Lower leg skin (tissue), 4 donors: ENCODE results near the gene TBC1D9. TPM values are rescaled to one million over a fixed set of nuclear protein-coding genes. Genes with fewer than 3 reads are reported as not detected.

ENCODE experiments used
- DNase-seq, 2 donors: peaks; one replicate each; pipeline ENCODE4 v3.0.0-alpha.2; 2019; ENCODE audit warnings: low spot score in 2 of 2
- H3K4me3 ChIP-seq: fragments of 200-600 bp; sonication (generic); 2 replicates; pipeline ENCODE4 v1.5.1; 2017; ENCODE audit warnings: mild to moderate bottlenecking, low read depth; ENCODE audit not compliant: poor library complexity, severe bottlenecking
- POLR2A ChIP-seq, 2 donors: fragments of 450-650 bp; IDR thresholded peaks; one replicate each; pipeline ENCODE4 v1.6.1; 2016 to 2017; ENCODE audit warnings: antibody characterized with exemption in 2 of 2, mild to moderate bottlenecking in 1 of 2, moderate library complexity in 1 of 2
- WGBS, 2 donors: methylation state at CpG; one replicate each; pipeline ENCODE4 v1.1.5; 2018; 5-methylcytosine and 5-hydroxymethylcytosine counted together
- intact Hi-C: fragments of 100-400 bp; cut with DNase I; formaldehyde crosslinking; loops from one replicate; pipeline ENCODE4 v1.15.0; 2023; ENCODE audit warnings: low total_unique reads
- total RNA-seq, 4 donors: library from RNA; depleted of rRNA; stranded (reverse); fragments of >200 nt; gene quantifications; one replicate each; pipeline ENCODE4 v1.1.0, GENCODE V29; 2016
- TF ChIP-seq, protein P1 (sequence below), 3 donors: fragments of 450-650 bp; IDR thresholded peaks; one replicate each; pipeline ENCODE4 v1.5.1; 2016; ENCODE audit warnings: antibody characterized with exemption in 3 of 3, mild to moderate bottlenecking in 3 of 3, moderate library complexity in 2 of 3

The TBC1D9 gene
- total RNA-seq, 4 donors from 2014 or later, result 5.7 to 13.0 (median 7.3) TPM

DNA sequence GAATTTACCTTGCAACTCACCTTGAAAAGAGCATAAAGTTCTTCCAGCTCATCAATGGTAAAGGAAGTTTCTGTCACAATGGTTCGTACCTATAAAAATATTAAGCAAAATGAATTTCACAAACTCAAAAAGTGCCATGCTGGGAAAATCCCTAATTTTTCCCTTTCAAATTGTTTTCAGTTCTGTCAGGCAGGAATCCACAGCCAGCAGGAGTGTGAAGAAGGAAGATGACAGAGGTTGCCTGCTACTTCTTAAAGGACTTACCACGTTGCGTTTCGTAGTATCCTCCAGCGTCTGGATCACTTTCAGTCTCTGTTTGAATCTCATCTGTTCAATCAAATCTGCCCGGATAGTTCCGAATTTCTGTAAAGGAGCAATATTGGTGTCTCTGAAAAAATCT lies 117.1 kb downstream of the TBC1D9 start:
- no peak for TF ChIP-seq POLR2A (IDR thresholded peaks at IDR 0.05)
- TF ChIP-seq, protein P1, sequence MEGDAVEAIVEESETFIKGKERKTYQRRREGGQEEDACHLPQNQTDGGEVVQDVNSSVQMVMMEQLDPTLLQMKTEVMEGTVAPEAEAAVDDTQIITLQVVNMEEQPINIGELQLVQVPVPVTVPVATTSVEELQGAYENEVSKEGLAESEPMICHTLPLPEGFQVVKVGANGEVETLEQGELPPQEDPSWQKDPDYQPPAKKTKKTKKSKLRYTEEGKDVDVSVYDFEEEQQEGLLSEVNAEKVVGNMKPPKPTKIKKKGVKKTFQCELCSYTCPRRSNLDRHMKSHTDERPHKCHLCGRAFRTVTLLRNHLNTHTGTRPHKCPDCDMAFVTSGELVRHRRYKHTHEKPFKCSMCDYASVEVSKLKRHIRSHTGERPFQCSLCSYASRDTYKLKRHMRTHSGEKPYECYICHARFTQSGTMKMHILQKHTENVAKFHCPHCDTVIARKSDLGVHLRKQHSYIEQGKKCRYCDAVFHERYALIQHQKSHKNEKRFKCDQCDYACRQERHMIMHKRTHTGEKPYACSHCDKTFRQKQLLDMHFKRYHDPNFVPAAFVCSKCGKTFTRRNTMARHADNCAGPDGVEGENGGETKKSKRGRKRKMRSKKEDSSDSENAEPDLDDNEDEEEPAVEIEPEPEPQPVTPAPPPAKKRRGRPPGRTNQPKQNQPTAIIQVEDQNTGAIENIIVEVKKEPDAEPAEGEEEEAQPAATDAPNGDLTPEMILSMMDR (IDR thresholded peaks at IDR 0.05), result no peak
- intact Hi-C loops, result no loop called here
- H3K4me3 ChIP-seq, result no peak overlapping the region

DNA sequence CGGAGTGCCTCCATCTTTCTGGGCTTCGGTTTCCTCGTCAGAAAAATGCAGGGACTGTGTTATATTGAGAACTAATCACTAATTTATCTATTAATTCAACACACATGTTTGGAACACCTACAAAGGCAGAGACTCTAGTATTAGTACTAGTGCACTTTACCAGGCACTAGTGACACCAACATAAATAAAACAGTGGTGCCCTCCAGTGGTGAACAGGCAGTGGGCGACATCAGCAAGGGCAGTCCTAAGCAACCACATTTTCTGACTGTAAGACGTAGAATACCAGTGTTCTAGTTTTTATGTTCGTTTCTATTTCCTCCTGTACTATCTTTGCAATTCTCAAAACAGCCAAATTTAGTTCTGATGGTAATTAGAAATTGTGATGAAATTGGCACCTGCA lies 118.3 kb downstream of the TBC1D9 start:
- H3K4me3 ChIP-seq, result no peak overlapping the region
- TF ChIP-seq, protein P1 (IDR thresholded peaks at IDR 0.05), result no peak
- TF ChIP-seq POLR2A (IDR thresholded peaks at IDR 0.05), result no peak
- DNase-seq, result no peak
- intact Hi-C loops, result no loop called here
- 80 to 83% methylated on average over 6 of the region's 6 CpGs for WGBS, 2 donors

More for the DNA sequence above, 117.1 kb downstream of the TBC1D9 start:
- 89% methylated on average over 7 of the region's 7 CpGs for WGBS, 2 donors
- DNase-seq, result no peak

DNA sequence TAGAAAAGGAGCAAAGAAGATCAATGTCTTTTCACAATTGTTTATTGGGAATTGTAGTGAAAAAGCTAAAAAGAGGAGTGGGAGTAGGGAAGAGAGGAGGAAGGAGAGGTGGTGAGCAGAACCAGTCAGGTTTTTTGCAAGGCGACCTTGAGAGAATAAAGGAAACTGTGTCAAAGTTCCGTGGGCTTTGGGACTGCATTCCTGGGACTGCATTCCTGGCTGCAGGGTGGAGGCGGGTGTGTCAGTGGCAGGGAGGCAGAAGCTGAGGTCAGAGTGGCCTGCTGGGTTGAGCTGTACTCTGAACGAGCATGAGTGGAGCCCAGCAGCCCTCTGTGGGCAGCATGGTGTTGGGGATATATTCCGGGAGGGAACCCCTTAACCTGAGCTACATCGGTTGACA lies 120.6 kb downstream of the TBC1D9 start:
- intact Hi-C loops, result no loop called here
- DNase-seq, result no peak
- no peak overlapping the region for H3K4me3 ChIP-seq
- WGBS, 2 donors, result 55 to 56% methylated on average over 6 of the region's 6 CpGs
- no peak for TF ChIP-seq POLR2A (IDR thresholded peaks at IDR 0.05)
- TF ChIP-seq, protein P1 (IDR thresholded peaks at IDR 0.05), result no peak

DNA sequence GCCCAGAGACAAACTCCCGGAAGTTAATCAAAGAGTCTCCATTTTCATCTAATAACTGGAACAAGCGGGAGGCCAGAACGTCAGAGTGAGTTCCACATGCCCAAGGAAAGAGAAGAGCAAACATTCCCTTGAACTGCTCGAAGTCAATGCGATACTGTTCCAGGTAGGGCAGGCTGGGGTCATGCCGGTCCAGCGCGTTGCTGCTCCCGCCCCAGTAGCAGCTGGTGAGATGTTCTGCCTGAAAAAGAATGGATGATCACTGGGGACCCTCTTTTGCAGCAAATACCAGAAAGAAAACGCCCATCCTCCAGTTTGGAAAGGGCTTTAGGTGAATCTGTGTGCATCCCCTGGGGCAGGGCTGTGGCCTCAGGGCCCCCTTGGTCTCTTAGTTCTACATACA lies 122.2 kb downstream of the TBC1D9 start:
- TF ChIP-seq POLR2A (IDR thresholded peaks at IDR 0.05), result no peak
- TF ChIP-seq, protein P1 (IDR thresholded peaks at IDR 0.05), result no peak
- no peak overlapping the region for H3K4me3 ChIP-seq
- no peak for DNase-seq
- WGBS, 2 donors, result 94% methylated on average over 10 of the region's 10 CpGs
- intact Hi-C loops, result no loop called here

DNA sequence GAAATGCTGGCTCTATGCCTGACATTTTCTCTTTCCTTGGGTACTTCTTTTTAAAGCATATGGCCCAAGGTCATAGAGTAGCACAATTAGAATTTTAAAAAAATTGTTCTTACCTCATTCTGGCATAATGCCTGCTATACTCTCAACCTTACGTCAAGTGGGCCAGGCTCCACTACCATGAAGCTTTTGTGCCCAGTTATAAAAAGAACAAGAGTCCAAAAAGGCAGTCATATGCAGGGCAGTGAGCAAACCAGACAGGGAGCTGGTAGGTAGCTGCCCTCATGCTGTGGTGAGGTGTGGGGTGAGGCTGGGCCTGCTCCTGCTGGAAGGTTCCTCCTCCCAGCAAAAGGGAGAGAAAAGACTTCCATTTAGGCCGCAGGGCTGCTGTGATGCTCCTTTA lies 123.1 kb downstream of the TBC1D9 start:
- intact Hi-C loops, result no loop called here
- H3K4me3 ChIP-seq, result no peak overlapping the region
- DNase-seq, result no peak
- no peak for TF ChIP-seq POLR2A (IDR thresholded peaks at IDR 0.05)
- TF ChIP-seq, protein P1 (IDR thresholded peaks at IDR 0.05), result no peak
- WGBS, 2 donors, result 77 to 89% methylated on average over 2 of the region's 2 CpGs

DNA sequence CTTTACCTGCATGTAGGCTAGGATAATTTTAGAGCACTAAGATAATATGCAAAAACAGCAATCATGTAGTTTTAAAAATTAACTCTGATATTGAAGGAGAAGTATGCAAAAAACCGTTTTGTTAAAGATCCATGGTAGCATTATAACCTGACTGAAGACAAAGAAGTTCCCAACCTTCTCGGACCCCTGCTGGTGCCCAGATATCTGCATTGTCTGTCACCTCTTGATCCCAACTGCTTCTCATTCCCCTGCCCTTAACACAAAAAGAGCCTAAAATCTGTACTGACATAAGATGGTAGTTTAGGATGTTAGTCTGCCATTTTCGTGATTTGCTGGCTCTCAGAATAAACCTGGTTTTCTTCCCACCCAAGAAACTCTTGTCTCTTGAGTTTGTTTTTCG lies 125.9 kb downstream of the TBC1D9 start:
- TF ChIP-seq, protein P1 (IDR thresholded peaks at IDR 0.05), result no peak
- no peak for TF ChIP-seq POLR2A (IDR thresholded peaks at IDR 0.05)
- H3K4me3 ChIP-seq, result no peak overlapping the region
- no peak for DNase-seq
- intact Hi-C loops, result no loop called here
- WGBS, 2 donors, result 69 to 80% methylated on average over 4 of the region's 4 CpGs
